Brain microvascular endothelial cell (primary cell): Measurements from ENCODE around the gene ARF6.

Source experiments
- DNase-seq: peaks from one replicate; pipeline ENCODE4 v3.0.0-alpha.2; 2020
- H3K27ac ChIP-seq: fragments of 250-450 bp; sonication (Bioruptor Pico); 2 replicates; pipeline ENCODE4 v1.5.1; 2020; ENCODE audit warnings: mild to moderate bottlenecking, moderate library complexity
- H3K27me3 ChIP-seq: fragments of 250-450 bp; sonication (Bioruptor Pico); replicated peaks from 2 replicates; pipeline ENCODE4 v1.5.1; 2020; ENCODE audit warnings: mild to moderate bottlenecking
- H3K36me3 ChIP-seq: fragments of 250-450 bp; sonication (Bioruptor Pico); replicated peaks from 2 replicates; pipeline ENCODE4 v1.5.1; 2020; ENCODE audit warnings: mild to moderate bottlenecking
- H3K4me3 ChIP-seq: 2 replicates; pipeline ENCODE4 v1.5.1; 2011; ENCODE audit warnings: low read depth, mild to moderate bottlenecking, control low read depth, low read length, moderate library complexity
- in situ Hi-C: cut with HindIII; loops from 2 replicates; pipeline ENCODE4 v1.10.0; 2017; ENCODE audit warnings: low sequenced_read_pairs, low pct_ligation_motif_present
- TF ChIP-seq, protein P1 (sequence below): IDR thresholded peaks from 2 replicates; pipeline ENCODE4 v1.5.1; 2011; ENCODE audit warnings: low read depth, mild to moderate bottlenecking, moderate library complexity, low read length, control low read depth, inconsistent platforms; ENCODE audit errors: missing control alignments

The ARF6 gene

DNA sequence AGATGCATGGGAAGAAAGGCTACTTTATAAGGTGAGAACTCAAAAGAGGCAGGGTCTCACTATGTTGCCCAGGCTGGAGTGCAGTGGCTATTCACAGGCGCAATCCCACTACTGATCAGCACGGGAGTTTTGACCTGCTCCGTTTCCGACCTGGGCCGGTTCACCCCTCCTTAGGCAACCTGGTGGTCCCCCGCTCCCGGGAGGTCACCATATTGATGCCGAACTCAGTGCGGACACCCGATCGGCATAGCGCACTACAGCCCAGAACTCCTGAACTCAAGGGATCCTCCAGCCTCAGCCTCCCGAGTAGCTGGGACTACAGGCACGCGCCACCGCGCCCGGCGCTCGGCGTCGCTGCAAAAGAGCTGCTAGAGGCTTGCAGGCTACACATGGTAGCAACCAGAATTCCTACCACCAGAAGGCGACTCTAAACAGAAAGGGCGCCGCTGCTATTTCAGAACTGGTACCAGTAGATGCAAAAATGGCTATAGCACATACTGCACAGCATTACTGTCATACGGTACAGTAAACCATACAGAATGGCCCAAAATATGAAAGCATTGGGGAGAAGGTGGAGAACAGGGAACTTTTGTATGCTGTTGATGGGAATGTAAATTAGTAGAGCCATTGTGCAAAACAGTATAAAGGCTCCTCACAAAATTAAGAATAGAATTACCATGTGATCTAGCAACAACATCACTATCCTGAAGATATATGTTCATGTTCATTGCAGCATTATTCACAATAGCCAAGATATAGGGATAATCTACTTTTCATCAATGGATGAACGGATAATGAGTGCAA lies 39.1 kb upstream of the ARF6 start:
- TF ChIP-seq, protein P1, sequence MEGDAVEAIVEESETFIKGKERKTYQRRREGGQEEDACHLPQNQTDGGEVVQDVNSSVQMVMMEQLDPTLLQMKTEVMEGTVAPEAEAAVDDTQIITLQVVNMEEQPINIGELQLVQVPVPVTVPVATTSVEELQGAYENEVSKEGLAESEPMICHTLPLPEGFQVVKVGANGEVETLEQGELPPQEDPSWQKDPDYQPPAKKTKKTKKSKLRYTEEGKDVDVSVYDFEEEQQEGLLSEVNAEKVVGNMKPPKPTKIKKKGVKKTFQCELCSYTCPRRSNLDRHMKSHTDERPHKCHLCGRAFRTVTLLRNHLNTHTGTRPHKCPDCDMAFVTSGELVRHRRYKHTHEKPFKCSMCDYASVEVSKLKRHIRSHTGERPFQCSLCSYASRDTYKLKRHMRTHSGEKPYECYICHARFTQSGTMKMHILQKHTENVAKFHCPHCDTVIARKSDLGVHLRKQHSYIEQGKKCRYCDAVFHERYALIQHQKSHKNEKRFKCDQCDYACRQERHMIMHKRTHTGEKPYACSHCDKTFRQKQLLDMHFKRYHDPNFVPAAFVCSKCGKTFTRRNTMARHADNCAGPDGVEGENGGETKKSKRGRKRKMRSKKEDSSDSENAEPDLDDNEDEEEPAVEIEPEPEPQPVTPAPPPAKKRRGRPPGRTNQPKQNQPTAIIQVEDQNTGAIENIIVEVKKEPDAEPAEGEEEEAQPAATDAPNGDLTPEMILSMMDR, result peak; percentile 82
- in situ Hi-C loops, result loop anchor here (25.0 kb wide), 1 partner anchor 134 kb away; no protein-coding TSS in a partner anchor
- Histone ChIP-seq H3K36me3 (peaks cover 12% of the 10 kb centered on the region), H3K27ac (no peak overlapping the region), H3K27me3 (no peaks in the 10 kb centered on the region), H3K4me3 (peak overlapping the region; percentile 91)
- DNase-seq, result peak; percentile 89

DNA sequence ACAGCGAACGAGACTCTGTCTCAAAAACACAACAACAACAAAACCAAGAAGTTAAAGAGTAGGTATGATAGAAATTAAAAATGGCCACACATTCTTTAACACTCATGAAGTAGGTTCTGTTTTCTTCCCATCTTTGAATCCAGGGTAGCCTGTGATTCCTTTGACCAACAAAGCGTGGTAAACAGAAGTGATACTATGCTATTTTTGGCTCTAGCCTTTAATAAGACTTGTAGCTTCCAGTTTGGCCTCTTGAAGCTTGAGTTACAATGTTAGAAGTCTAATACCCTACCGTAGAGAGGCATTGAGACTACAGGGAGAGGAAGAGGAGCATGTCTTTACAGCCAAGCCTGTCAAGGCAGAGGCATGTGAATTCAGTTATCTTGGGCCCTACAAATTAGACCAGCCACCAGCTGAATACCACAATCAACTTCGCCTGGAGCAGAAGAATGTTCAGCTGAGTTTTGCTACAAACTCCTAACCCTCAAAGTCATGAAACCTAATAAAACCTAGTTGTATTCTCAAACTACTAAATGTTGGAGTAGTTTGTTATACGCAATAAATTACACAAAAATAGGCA lies 35.4 kb upstream of the ARF6 start:
- Histone ChIP-seq H3K27ac (no peak overlapping the region), H3K27me3 (no peaks in the 10 kb centered on the region), H3K4me3 (no peak overlapping the region), H3K36me3 (no peaks in the 10 kb centered on the region)
- no peak for DNase-seq
- in situ Hi-C loops, result loop anchor here (25.0 kb wide), 1 partner anchor 130 kb away; no protein-coding TSS in a partner anchor
- TF ChIP-seq, protein P1, result no peak

DNA sequence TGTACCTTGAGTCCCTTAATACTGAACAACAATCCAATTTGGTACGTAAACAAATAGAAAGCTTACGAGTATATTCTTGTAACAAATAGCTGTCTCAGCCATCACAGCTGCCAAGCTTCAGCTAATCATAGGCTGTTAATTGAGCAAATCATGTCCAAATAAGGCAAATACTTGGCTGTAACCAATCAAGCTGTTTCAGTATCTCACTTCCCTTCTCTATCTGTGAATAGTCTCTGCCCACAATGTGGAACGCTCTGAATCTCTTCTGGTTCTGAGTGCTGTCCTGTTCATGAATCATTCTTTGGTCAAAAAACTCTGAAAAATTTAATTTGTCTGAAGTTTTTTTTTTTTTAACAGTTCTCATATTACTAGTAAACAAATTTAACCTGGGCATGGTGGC lies 34.5 kb upstream of the ARF6 start:
- Histone ChIP-seq H3K36me3 (no peaks in the 10 kb centered on the region), H3K27ac (no peak overlapping the region), H3K27me3 (no peaks in the 10 kb centered on the region), H3K4me3 (no peak overlapping the region)
- TF ChIP-seq, protein P1, result no peak
- DNase-seq, result no peak
- in situ Hi-C loops, result loop anchor here (25.0 kb wide), 1 partner anchor 129 kb away; no protein-coding TSS in a partner anchor

DNA sequence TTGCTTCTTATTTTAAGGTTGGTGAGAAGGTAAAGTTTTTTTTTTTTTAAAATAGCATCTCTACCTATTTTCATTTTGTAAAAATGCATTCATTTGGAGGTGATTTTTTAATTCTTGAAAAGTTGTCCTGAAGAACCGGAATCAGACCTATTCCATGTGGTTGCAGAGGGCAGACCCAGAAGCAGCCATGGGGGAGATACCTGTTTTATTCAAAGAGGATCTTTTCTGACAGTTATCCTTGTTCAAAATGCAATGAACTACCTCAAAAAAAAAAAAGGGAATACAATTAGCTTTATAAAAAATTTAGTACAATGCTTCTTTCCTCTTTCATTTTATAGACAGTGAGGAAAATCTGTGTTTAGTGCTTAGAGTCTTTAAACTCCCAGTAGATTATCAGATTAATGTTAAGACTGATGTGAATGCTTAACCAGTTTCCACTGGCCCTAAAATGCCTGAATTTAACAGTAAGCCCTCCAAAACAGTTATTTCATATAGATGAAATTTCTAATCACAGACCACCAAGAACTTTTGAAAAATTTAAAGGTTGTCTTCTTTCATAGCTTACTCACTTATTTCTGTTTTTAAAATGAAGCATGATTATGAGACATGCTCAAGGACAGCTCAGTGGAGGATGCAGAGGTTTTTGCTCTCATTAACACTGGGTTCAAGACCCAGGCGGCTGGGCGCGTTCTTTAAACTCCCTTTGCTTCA lies 31.7 kb upstream of the ARF6 start:
- in situ Hi-C loops, result loop anchor here (10.0 to 25.0 kb wide), 2 partner anchors 126 to 244 kb away; no protein-coding TSS in a partner anchor

DNA sequence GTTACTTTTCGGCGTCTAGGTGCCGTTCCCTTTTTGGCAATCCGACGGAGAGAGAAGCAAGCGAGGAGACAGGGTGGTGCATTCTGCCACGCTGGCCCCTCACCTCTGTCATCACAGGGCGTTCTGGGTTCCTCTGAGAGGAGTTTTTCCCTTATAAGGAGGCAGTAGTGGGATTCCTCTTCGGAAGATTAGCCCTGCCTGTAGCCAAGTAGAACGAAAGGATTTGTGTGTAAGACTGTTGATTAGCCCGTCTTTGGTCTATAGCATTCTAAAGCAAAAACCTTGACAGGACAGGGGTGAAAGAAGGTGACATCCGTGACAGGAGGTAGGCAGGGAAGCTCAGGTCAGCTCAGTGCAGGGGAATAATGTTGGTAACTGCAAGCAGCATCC lies 31.2 kb upstream of the ARF6 start:
- peak; percentile 69 for DNase-seq
- TF ChIP-seq, protein P1, result no peak
- Histone ChIP-seq H3K36me3 (no peaks in the 10 kb centered on the region), H3K27ac (peak overlapping the region; percentile 99), H3K4me3 (peak overlapping the region; percentile 72), H3K27me3 (no peaks in the 10 kb centered on the region)
- in situ Hi-C loops, result loop anchor here (10.0 to 25.0 kb wide), 2 partner anchors 126 to 243 kb away; no protein-coding TSS in a partner anchor

More for the DNA sequence above, 31.7 kb upstream of the ARF6 start:
- peak overlapping the region; percentile 99 for H3K27ac ChIP-seq
- H3K4me3 ChIP-seq, result peak overlapping the region; percentile 72
- TF ChIP-seq, protein P1, result no peak
- no peaks in the 10 kb centered on the region for H3K27me3 ChIP-seq
- H3K36me3 ChIP-seq, result no peaks in the 10 kb centered on the region
- DNase-seq, result no peak
